GM12878 (cell line): ENCODE measurements around the gene SPSB3. TPM values are rescaled to one million over a fixed set of nuclear protein-coding genes. Genes with fewer than 3 reads are reported as not detected.

Source experiments
- ATAC-seq: fragments of 200-7000 bp; cut with Tn5 transposase; 3 replicates; pipeline ENCODE4 v1.9.1; 2020; ENCODE audit warnings: mild to moderate bottlenecking, moderate library complexity
- BruUV-seq: library from RNA; stranded (reverse); fragments of 400-500 nt; replicated peaks from 2 replicates; lab custom pipeline; 2021; lab: Mats Ljungman, UMichigan
- CTCF ChIA-PET: fragments of 300-600 bp; sonication (Branson Sonifier 250); formaldehyde crosslinking; extraction: SDS; loops from one replicate; lab custom pipeline; 2021; ENCODE audit warnings: inconsistent platforms; lab: Yijun Ruan, JAX
- POLR2A ChIA-PET: fragments of 350-600 bp; formaldehyde crosslinking; extraction: SDS; loops from one replicate; lab custom pipeline; 2021; ENCODE audit warnings: inconsistent platforms; lab: Charles Lee
- RAD21 ChIA-PET: fragments of 300-600 bp; sonication (Branson Sonifier 250); formaldehyde crosslinking; loops from one replicate; lab custom pipeline; 2023; ENCODE audit warnings: antibody characterized with exemption; ENCODE audit not compliant: unreplicated experiment; lab: Charles Lee
- SMC1A ChIA-PET: fragments of 300-600 bp; sonication (Branson Sonifier 250); formaldehyde crosslinking; loops from one replicate; lab custom pipeline; 2023; ENCODE audit not compliant: unreplicated experiment, uncharacterized antibody; lab: Charles Lee
- DNase-seq: peaks from one replicate; pipeline ENCODE4 v3.0.0-alpha.2; 2011; ENCODE audit warnings: low read depth, low spot score
- FAIRE-seq: peaks from 3 replicates; lab custom pipeline; 2011; peaks lifted over from hg19 to GRCh38; lab: Jason Lieb, UNC
- H2AFZ ChIP-seq: 2 replicates; pipeline ENCODE4 v1.6.0; 2011; ENCODE audit warnings: low read depth, low read length, control low read depth; ENCODE audit not compliant: control insufficient read depth
- H3K27ac ChIP-seq: 2 replicates; pipeline ENCODE4 v1.5.1; 2011; ENCODE audit warnings: control low read depth; ENCODE audit not compliant: control insufficient read depth, insufficient read depth
- H3K27me3 ChIP-seq, 2 experiments: replicated peaks in 1 of 2; 2 replicates each; pipeline versions ENCODE4 v1.6.0 to v1.6.1; 2011; ENCODE audit warnings: low read length in 1 of 2; ENCODE audit not compliant: control insufficient read depth in 2 of 2, insufficient read depth in 2 of 2
- H3K36me3 ChIP-seq, 2 experiments: 2 replicates each; pipeline ENCODE4 v1.5.1; 2011; ENCODE audit warnings: low read length in 1 of 2; ENCODE audit not compliant: control insufficient read depth in 2 of 2, insufficient read depth in 2 of 2
- H3K4me1 ChIP-seq: 2 replicates; pipeline ENCODE4 v1.6.1; 2011; ENCODE audit warnings: mild to moderate bottlenecking, low read length, moderate library complexity, mixed read lengths; ENCODE audit not compliant: control insufficient read depth, insufficient read depth
- H3K4me2 ChIP-seq: 2 replicates; pipeline ENCODE4 v1.6.0; 2011; ENCODE audit warnings: control low read depth; ENCODE audit not compliant: control insufficient read depth, insufficient read depth
- H3K4me3 ChIP-seq: fragments of 200-600 bp; sonication (generic); 2 replicates; pipeline ENCODE4 v1.5.1; 2016
- H3K79me2 ChIP-seq: 2 replicates; pipeline ENCODE4 v1.6.0; 2011; ENCODE audit warnings: low read length; ENCODE audit not compliant: control insufficient read depth, insufficient read depth
- H3K9ac ChIP-seq: 2 replicates; pipeline ENCODE4 v1.8.0; 2011; ENCODE audit warnings: low read length, control low read depth, mixed read lengths; ENCODE audit not compliant: control insufficient read depth, insufficient read depth
- H3K9me3 ChIP-seq: replicated peaks from 3 replicates; pipeline ENCODE4 v1.5.1; 2011; ENCODE audit warnings: mild to moderate bottlenecking, low read length; ENCODE audit not compliant: control insufficient read depth, insufficient read depth
- H4K20me1 ChIP-seq: 2 replicates; pipeline ENCODE4 v1.6.0; 2011; ENCODE audit not compliant: control insufficient read depth, insufficient read depth
- POLR2A ChIP-seq: IDR thresholded peaks from 2 replicates; pipeline ENCODE4 v1.6.1; 2011; ENCODE audit warnings: low read depth, mild to moderate bottlenecking, low read length
- WGBS: methylation state at CpG from one replicate; pipeline ENCODE4 v1.1.6; 2016; ENCODE audit warnings: low lambda C conversion rate; ENCODE audit not compliant: insufficient replicate concordance, insufficient coverage; ENCODE audit errors: missing lambda C conversion rate; 5-methylcytosine and 5-hydroxymethylcytosine counted together
- in situ Hi-C: fragments of 300-500 bp; cut with MboI; formaldehyde crosslinking; loops from 9 replicates; pipeline ENCODE4 v1.14.3; 2018; ENCODE audit warnings: mixed read lengths
- intact Hi-C: fragments of 100-400 bp; cut with micrococcal nuclease; formaldehyde crosslinking; loops from one replicate; pipeline ENCODE4 v1.14.2; 2022; ENCODE audit not compliant: unreplicated experiment
- polyA plus RNA-seq, 11 experiments: library from polyadenylated mRNA; depleted of rRNA in 4 of 11; unstranded in 6 of 11; stranded (reverse) in 5 of 11; fragments of >200 nt; fragmentation: Nextera tagmentation in 4 of 11; fragmentation: Illumina TruSeq in 1 of 11; extraction: Ambion mirVana in 4 of 11; extraction: Trizol in 1 of 11; gene quantifications; 1 replicate in 1 of 11; 2 replicates in 10 of 11; pipeline versions ENCODE4 v1.2.1 to v1.2.3, GENCODE V29; 2011 to 2016; ENCODE audit warnings: inconsistent platforms in 2 of 11, missing spikeins in 2 of 11, low read depth in 1 of 11
- total RNA-seq, 4 experiments: library from RNA; depleted of rRNA in 3 of 4; stranded (reverse); fragments of >200 nt in 3 of 4; fragmentation: Illumina TruSeq in 1 of 4; extraction: Trizol in 1 of 4; gene quantifications; 2 replicates each; pipeline versions ENCODE4 v1.2.1 to v1.2.3, GENCODE V29; 2013 to 2021
- TF ChIP-seq, protein P1 (sequence below): IDR thresholded peaks from 2 replicates; pipeline ENCODE4 v1.6.1; 2012; ENCODE audit warnings: improper control_type of control experiment, low read depth, low read length; ENCODE audit not compliant: insufficient replicate concordance

Gene SPSB3
- total and polyA plus RNA-seq, 10 of the 15 experiments (the other 5 are each of a cell fraction or from before 2014, with no cell fraction given), result 0.31 to 26.9 (median 14.0) TPM

GRCh38 chr16:1820096-1820945 is 38.0 kb upstream of the SPSB3 start:
- Histone ChIP-seq H3K9me3 (no peaks in the 10 kb centered on the region), H3K27me3 (no peaks in the 10 kb centered on the region), H2AFZ (no peak overlapping the region), H3K9ac (no peak overlapping the region), H3K4me2 (no peak overlapping the region), H4K20me1 (no peaks in the 10 kb centered on the region), H3K79me2 (no peaks in the 10 kb centered on the region), H3K27ac (no peak overlapping the region), H3K36me3 (no peaks in the 10 kb centered on the region; a peak in 2 of 4 replicates), H3K4me3 (no peak overlapping the region), H3K4me1 (no peaks in the 10 kb centered on the region)
- ChIA-PET POLR2A (no interaction called here), CTCF (no interaction called here), RAD21 (no interaction called here), SMC1A (no interaction called here)
- in situ Hi-C loops, result no loop called here
- intact Hi-C loops, result no loop called here
- TF ChIP-seq, protein P1, sequence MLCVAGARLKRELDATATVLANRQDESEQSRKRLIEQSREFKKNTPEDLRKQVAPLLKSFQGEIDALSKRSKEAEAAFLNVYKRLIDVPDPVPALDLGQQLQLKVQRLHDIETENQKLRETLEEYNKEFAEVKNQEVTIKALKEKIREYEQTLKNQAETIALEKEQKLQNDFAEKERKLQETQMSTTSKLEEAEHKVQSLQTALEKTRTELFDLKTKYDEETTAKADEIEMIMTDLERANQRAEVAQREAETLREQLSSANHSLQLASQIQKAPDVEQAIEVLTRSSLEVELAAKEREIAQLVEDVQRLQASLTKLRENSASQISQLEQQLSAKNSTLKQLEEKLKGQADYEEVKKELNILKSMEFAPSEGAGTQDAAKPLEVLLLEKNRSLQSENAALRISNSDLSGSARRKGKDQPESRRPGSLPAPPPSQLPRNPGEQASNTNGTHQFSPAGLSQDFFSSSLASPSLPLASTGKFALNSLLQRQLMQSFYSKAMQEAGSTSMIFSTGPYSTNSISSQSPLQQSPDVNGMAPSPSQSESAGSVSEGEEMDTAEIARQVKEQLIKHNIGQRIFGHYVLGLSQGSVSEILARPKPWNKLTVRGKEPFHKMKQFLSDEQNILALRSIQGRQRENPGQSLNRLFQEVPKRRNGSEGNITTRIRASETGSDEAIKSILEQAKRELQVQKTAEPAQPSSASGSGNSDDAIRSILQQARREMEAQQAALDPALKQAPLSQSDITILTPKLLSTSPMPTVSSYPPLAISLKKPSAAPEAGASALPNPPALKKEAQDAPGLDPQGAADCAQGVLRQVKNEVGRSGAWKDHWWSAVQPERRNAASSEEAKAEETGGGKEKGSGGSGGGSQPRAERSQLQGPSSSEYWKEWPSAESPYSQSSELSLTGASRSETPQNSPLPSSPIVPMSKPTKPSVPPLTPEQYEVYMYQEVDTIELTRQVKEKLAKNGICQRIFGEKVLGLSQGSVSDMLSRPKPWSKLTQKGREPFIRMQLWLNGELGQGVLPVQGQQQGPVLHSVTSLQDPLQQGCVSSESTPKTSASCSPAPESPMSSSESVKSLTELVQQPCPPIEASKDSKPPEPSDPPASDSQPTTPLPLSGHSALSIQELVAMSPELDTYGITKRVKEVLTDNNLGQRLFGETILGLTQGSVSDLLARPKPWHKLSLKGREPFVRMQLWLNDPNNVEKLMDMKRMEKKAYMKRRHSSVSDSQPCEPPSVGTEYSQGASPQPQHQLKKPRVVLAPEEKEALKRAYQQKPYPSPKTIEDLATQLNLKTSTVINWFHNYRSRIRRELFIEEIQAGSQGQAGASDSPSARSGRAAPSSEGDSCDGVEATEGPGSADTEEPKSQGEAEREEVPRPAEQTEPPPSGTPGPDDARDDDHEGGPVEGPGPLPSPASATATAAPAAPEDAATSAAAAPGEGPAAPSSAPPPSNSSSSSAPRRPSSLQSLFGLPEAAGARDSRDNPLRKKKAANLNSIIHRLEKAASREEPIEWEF, result no peak
- TF ChIP-seq POLR2A, result 0 out of 2 replicates have a peak, but pooled peaks have one; percentile 11
- 80% methylated on average over 24 of the region's 25 CpGs for WGBS
- no peak for DNase-seq
- no TSS peak for BruUV-seq
- no peak for FAIRE-seq
- no peak for ATAC-seq
